ENCODE results near the gene SNAPIN.

SNAPIN gene

DNA sequence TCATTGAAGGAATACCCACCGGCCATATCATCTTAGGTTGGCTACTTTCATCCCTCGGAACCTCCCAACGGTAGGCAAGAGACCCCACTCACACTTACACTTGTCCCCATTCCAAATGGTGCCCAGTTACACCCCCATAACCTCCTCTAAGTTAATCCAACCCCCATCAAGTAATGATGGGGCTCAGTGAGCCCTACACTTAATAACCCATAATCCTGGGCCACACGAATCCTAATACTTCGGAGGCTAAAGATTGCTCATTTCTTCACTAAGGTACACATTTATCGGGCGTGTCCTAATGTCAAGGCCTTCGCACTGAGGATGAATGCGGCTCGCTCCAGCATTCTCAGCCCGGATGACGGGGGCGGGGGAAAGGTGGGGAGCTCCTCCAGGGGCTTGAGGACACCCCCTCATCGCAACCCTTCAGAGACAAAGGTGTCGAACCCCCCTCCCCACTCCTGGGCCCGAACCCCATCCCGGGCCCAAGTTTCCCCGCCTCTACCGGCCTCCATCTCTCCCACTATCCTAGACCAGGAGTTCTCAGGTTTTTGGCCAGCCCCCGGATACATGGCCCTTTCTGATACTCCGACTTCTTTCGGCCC is 11.9 kb downstream of the SNAPIN start:
- TF ChIP-seq, protein P1, sequence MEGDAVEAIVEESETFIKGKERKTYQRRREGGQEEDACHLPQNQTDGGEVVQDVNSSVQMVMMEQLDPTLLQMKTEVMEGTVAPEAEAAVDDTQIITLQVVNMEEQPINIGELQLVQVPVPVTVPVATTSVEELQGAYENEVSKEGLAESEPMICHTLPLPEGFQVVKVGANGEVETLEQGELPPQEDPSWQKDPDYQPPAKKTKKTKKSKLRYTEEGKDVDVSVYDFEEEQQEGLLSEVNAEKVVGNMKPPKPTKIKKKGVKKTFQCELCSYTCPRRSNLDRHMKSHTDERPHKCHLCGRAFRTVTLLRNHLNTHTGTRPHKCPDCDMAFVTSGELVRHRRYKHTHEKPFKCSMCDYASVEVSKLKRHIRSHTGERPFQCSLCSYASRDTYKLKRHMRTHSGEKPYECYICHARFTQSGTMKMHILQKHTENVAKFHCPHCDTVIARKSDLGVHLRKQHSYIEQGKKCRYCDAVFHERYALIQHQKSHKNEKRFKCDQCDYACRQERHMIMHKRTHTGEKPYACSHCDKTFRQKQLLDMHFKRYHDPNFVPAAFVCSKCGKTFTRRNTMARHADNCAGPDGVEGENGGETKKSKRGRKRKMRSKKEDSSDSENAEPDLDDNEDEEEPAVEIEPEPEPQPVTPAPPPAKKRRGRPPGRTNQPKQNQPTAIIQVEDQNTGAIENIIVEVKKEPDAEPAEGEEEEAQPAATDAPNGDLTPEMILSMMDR (IDR thresholded peaks at IDR 0.05; ENCODE audit: borderline replicate concordance, insufficient read depth, low read depth, low read length): no peak
- peak overlapping the region; percentile 94 for H3K4me3 ChIP-seq (ENCODE audit: low read depth, low read length)

DNA sequence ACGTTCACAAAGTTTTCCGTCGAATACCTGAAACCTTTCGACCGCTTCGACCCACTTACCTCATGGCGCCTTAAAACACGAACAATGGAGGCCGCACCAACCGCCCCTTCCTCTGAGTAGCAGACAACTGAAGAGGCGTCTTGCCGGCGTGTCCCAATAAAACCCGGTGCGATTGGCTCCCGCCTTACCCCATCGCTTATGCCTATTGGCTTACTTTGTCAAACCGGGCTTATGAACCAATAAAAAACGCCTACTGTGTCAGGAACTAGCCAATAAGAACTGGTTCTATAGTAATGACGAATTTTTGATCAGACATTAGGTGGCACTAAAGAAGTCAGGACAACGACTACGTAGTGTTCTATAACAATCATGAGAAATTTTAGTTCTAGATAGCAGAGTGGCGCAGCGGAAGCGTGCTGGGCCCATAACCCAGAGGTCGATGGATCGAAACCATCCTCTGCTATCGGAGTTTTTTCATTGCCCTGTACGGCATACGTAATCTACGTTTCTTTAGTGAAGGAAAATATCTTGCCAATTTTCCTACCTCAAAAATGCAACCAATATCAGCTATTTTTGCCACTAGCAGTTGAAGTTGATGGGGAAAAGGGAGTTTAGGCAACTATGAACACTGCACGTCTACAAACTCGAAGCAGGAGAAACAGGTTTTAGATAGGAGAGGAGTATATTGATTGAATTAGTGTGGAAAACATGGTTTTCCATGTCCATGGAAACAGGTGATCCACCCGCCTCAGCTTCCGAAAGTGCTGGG is 12.5 kb downstream of the SNAPIN start, which contains the start of gene ILF2:
Gene ILF2 (minus strand): TSS at position 135 of the 769 bp plus-strand sequence. CDS start 71 bp downstream, at position 64.
- TF ChIP-seq, protein P1 (IDR thresholded peaks at IDR 0.05; ENCODE audit: borderline replicate concordance, insufficient read depth, low read depth, low read length): 0 out of 2 replicates have a peak, but pooled peaks have one; percentile 7
- peak within 1 kb of the TSS; percentile 94 for H3K4me3 ChIP-seq (ENCODE audit: low read depth, low read length)

DNA sequence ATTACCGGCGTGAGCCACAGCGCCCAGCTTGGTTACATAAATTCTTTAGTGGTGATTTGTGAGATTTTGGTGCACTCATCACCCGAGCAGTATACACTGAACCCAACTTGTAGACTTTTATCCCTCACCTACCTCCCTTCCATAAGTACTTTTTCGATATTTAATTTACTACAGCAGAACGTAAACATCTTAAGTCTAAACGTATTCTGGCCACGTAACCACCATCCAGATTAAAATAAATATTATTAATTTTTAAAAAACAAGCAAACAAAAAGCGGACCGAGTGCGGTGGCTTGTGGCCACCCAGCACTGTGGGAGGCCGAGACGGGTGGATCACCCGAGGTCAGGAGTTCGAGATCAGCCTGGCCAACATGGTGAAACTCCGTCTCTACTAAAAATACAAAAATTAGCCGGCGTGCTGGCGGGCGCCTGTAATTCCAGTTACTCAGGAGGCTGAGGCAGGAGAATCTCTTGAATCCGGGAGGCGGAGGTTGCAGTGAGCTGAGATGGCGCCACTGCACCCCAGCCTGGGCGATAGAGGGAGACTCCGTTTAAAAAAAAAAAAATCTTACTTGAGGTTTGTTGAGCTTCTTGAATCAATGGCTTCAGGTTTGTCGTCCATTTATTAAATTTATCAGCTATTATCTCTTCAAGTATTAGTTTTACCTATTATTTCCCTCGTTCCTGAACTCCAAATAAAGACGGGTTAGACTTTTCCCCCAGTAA is 13.3 kb downstream of the SNAPIN start:
- peak overlapping the region; percentile 59 for H3K4me3 ChIP-seq (ENCODE audit: low read depth, low read length)

DNA sequence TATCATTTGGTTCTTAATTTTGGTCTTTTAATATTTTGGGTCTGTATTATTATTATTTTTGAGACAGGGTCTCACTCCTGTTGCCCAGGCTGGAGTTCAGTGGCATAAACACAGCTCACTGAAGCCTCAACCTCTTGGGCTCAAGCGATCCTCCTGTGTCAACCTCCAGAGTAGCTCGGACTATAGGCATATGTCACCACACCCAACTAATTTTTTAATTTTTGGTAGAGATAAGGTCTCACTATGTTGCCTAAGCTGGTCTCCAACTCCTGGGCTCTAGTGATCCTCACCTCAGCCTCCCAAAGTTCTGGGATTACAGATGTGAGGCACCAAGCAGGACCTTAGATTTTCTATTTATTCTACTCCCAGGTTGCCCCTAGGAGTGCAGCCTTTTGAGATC is 15.0 kb downstream of the SNAPIN start:
- TF ChIP-seq, protein P1 (IDR thresholded peaks at IDR 0.05; ENCODE audit: borderline replicate concordance, insufficient read depth, low read depth, low read length): no peak
- no peak overlapping the region for H3K4me3 ChIP-seq (ENCODE audit: low read depth, low read length)

DNA sequence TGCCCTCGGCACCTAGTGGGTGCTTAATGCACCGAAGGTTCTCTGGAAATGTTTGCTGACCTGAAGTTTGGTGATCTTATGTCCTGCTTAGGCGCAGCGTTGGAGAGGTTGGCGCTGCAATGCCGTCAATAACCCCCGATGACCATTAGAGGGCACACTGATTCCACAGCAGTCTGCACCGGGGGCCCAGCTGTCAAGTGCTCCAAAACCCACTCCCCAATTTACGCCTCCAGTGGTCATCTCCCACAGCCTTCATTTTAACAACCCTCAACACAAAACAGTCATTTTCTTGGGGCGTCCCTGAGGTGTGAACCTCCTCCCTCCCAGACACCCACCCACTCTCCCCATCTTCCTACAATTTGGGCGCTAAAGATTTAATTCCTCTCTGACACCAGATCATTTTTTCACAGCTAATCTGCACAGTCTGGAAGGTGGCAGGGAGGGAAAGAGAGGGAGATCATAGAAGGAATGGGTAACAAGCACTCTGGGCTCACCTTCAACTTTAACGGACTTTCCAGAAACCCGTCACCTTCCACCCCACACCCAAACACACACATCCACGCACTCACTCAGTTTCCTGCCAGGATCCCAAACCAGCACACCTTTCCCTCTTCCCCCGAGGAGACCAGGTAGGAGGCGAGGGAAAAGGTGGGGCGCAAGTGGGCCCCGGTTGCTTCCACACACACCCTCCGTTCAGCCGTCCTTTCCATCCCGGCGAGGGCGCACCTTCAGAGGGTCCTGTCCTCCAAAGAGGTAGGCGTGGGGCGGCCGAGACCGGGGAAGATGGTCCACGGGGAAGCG is 19.4 kb downstream of the SNAPIN start:
- TF ChIP-seq, protein P1 (IDR thresholded peaks at IDR 0.05; ENCODE audit: borderline replicate concordance, insufficient read depth, low read depth, low read length): peak; percentile 96
- H3K4me3 ChIP-seq (ENCODE audit: low read depth, low read length): peak overlapping the region; percentile 37

DNA sequence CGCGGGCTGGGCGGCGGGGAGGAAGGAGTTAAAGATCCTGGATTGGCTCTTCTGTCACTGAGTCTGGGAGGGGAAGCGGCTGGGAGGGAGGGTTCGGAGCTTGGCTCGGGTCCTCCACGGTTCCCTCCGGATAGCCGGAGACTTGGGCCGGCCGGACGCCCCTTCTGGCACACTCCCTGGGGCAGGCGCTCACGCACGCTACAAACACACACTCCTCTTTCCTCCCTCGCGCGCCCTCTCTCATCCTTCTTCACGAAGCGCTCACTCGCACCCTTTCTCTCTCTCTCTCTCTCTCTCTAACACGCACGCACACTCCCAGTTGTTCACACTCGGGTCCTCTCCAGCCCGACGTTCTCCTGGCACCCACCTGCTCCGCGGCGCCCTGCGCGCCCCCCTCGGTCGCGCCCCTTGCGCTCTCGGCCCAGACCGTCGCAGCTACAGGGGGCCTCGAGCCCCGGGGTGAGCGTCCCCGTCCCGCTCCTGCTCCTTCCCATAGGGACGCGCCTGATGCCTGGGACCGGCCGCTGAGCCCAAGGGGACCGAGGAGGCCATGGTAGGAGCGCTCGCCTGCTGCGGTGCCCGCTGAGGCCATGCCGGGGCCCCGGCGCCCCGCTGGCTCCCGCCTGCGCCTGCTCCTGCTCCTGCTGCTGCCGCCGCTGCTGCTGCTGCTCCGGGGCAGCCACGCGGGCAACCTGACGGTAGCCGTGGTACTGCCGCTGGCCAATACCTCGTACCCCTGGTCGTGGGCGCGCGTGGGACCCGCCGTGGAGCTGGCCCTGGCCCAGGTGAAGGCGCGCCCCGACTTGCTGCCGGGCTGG is 20.2 kb downstream of the SNAPIN start, which contains the start of gene NPR1:
Gene NPR1 (plus strand): TSS at position 170 of the 818 bp plus-strand sequence. CDS start 421 bp downstream, at position 591.
- TF ChIP-seq, protein P1 (IDR thresholded peaks at IDR 0.05; ENCODE audit: borderline replicate concordance, insufficient read depth, low read depth, low read length): no peak
- H3K4me3 ChIP-seq (ENCODE audit: low read depth, low read length): peak within 1 kb of the TSS; percentile 37
